Activated T-cell treated with anti-CD3 and anti-CD28 coated beads for 4 hours (primary cell): Measurements from ENCODE around the gene M1AP.

Experiments
- DNase-seq: peaks from one replicate; pipeline ENCODE4 v3.0.0-alpha.2; 2020

Gene M1AP

DNA sequence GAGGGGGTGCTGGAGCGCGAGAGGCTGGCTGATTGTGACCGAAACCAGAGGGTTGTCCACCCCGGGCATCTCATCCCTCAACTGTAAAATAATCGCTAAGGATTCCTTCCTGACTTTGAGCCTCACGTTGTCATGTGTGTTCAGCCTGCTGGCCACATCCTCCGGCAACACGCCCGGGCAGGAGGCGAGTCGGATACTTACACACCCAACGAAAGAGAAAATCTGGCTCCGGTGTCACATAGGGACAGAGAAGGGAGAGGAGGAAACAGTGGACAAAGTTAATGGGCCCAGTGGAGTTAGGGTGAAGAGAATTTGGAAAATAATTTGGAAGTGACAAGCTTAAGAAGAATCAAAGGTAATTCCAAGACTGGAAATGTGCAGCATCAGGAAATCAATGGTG is 131.5 kb downstream of the M1AP start:
- no peak for DNase-seq

- DNase-seq, result peak; percentile 75
Observed at GRCh38 chr2:74515981-74516633, 132.0 kb downstream of the M1AP start.

DNA sequence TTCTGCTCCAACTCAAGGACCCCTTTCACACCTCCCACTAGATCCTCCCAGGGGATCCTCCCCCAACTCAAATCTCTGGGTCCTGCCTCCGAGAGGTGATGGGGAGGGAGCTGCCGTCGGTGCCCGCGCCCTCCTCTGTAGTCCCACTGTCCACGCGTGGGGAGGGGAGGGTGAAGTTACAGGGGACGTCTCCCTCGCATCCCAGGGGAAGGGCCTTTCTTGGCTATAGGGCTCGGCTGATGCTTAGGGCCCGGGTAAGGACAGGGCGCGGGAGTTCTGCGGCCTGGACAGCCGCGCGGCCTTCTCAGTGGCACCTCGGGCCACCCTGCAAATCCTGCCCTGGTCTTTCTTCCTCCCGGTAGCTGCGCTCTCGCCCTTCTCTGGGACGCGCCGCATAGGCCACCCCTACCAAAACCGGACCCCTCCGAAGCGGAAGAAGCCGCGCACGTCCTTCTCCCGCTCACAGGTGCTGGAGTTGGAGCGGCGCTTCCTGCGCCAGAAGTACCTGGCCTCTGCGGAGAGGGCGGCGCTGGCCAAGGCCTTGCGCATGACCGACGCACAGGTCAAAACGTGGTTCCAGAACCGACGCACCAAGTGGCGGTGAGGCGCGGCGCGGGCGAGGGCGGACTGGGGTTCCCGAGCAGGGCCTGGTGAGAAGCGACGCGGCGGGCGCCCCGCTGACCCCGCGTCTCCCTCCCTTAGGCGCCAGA is 132.7 kb downstream of the M1AP start:
- DNase-seq, result no peak

DNA sequence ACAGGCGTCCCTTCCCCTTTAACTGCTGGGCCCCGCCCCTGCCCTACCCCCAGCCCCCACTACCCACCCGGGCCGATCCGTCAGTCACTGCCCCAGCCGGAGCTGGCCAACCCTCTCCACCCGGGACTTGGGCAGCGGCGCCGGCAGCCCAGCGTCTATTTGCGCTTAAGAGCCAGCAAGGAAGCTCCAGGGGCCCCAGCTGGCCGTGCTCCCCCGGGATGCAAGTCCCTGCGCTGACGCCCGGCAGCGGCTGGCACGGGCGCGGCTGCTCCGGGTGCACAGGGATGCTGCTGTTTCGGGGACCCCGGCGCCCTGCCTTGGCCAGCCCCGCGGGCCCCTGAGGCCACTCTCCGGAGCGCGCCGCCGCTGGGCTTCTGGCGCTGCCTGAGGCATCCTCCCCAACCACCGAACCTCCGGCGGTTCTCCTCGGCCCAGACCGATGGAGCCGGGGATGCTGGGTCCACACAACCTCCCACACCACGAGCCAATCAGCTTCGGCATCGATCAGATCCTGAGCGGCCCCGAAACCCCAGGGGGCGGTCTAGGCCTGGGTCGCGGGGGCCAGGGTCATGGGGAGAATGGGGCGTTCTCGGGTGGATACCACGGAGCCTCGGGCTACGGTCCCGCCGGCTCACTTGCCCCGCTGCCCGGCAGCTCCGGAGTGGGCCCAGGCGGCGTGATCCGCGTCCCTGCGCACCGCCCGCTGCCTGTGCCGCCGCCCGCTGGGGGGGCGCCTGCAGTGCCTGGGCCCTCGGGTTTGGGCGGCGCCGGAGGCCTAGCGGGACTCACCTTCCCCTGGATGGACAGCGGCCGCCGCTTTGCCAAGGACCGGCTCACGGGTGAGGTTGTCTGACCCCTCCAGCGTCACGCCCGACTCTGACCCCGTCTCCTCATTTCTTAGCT is 133.5 kb downstream of the M1AP start, which contains the start of gene TLX2:
Gene TLX2 (plus strand): TSS at position 83 of the 903 bp plus-strand sequence. CDS start 357 bp downstream, at position 440.
- DNase-seq, result no peak

DNA sequence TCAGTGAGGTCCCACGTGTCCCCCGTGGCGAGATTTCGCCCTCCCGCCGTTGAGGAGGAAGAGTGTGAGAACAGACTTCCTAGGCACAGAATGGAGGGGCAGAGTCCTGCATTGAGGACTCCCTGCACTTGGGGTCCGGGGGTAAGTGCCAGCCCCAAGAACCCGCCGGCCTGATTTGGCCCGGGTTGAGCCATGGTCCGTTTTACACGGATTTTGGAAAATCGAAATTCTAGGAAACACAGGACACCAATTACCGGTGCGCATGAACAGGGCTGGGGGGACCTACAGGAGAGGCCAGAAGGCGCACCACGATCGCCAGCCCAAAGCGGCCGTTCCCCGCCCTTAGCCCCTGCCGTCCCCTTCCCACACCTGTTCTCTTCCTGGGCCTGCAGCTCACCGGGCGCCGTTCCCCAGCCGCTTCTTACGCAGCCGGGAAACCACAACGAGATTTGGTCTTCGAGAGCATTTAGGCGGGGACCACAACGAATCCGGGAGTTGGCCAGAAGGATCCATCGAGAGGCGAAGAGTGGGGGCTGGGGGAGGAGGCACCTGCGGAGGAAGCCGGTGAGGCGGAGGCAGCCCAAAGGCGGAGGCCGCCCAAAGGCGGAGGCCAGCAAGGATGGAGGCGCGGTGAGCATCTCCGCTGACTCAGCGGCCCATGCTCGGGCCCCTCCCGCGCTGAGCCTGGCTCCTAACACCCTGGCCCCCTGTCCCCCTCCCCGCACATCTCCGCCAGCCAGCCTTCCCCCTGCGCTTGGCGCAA is 134.3 kb downstream of the M1AP start:
- DNase-seq, result no peak

DNA sequence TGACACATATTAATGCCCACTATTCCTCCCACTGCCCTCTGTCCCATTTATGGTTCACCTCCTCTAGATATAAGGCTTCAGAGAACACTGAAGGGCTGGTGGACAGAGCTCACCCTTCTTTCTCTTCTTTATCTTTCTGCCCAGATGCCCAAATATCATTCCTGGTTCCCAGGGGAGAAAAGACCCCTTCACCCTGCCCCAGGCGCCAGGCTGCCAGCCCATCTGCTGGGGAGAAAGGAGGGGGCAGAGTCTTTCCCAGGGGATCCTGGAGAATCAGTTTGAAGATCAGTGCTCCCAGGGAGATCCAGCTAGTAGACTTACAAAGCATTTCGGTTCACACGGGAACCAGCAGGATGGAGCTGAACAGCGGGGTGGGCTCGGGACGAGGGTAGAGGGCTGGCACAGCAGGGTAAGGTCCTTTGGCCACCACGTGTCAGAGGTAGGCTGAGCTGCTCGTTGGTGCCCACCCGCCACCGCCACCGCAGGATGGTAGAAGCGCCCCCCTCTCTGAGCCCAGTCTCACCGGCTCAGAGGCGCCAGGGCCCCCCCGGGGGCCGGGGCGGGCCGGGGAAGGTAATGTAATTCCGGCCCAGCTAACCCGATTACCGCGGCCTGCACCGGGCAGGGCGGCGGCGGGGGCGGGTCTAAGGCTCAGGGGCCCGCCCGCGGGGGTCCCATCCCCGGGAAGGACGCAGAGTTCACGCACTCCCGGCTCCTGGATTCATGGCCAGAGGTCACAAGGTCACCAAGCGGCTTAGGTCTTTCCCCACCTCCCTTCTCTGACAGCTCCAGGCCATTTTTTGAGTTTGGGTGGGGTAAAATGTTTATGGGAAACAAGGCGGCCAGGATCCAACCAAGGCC is 135.2 kb downstream of the M1AP start:
- DNase-seq, result no peak

- DNase-seq, result no peak
Observed at GRCh38 chr2:74511104-74511989, 136.8 kb downstream of the M1AP start.

GRCh38 chr2:74510272-74510671 is 137.9 kb downstream of the M1AP start:
- DNase-seq, result no peak

GRCh38 chr2:74507926-74508520 is 140.1 kb downstream of the M1AP start:
- DNase-seq, result no peak
